HG03175 (cell line): ENCODE measurements around the gene CNN3.

ENCODE experiments used
- ATAC-seq: cut with Tn5 transposase; IDR thresholded peaks from one replicate; pipeline ENCODE4 v1.9.1; 2021; ENCODE audit warnings: mild to moderate bottlenecking, moderate library complexity; ENCODE audit not compliant: unreplicated experiment

Gene CNN3

DNA sequence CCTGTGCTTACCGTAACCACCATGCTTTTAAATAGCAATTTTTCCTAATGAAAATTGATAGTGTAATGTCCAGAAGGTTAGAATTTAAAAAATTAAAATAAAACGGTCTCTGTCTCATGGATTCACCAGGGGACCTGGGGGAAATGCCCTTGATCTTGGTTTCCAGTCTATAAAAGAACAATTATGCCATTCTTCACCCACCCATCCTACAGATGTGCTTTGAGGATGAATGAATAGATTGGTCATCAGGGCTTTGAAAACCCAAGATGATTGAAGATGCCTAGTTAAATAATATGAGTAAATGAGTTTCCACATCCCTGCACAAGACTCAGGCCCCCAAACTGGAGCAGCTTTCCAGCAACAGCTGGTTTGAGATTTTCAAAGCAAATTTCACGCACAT, 38.7 kb downstream of the CNN3 start:
- ATAC-seq, result no peak

GRCh38 chr1:94887603-94888171, 39.2 kb downstream of the CNN3 start:
- ATAC-seq, result no peak

GRCh38 chr1:94887106-94887505, 39.8 kb downstream of the CNN3 start:
- ATAC-seq, result no peak

DNA sequence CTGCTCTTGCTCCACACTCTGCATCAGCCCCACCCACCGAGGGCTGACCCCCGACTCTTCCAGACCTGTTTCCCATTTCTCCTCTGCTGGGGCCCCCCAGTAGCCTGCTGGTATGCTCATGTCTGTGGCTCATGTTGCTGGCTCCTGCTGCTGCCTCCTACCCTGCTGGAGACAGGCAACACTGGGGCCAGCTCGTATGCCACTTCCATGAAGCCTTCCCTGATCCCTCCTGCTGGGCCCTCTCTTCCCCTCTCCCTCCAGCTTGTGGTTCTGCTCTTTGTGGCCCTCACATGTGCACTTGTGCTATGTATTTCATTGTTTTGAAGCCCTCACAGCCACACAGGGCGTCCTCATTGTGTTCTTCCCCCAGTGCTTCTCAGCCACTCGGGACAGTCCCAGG, 40.5 kb downstream of the CNN3 start:
- no peak for ATAC-seq

- ATAC-seq, result no peak
Measured at GRCh38 chr1:94884507-94884906, 42.4 kb downstream of the CNN3 start.

DNA sequence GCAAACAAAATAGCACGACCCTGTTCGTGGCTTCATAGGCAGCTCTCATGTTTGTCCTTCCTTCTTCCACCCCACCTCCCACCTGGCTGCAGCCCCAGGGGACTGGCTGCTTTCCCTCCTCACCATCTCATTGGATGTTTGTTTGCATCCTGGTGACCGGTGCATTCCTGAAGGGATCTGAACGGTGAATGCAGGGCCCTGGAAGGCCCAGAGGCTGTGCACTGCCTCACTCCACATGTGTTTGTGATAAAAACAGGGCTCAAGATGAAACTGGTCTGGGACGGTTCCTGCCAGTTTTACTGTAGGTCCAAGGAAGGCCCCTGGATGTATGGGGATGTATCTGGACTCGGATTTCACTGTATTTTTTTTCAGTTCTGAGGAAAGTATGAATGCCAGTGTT, 42.8 kb downstream of the CNN3 start:
- no peak for ATAC-seq

DNA sequence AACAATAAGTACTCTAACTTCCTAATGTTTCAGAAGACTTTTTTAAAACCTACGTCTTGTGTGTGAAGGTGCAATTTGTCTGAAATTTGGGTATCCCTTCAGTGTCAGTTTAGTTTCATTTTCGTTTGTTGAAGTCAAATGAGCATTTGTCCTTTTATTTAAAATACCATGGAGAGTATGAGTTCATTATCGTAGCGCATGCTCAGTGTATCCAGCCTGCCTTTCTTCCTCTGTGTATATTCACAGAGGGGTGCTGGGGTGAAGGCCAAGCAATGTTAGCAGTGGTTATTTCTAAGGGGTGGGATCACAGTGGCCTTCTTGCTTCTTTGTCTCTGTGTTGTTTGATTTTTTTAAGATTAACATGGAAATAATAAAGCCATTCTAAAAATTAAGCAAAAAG, 43.2 kb downstream of the CNN3 start:
- ATAC-seq, result peak; percentile 47

GRCh38 chr1:94878329-94878728, 48.6 kb downstream of the CNN3 start:
- no peak for ATAC-seq

DNA sequence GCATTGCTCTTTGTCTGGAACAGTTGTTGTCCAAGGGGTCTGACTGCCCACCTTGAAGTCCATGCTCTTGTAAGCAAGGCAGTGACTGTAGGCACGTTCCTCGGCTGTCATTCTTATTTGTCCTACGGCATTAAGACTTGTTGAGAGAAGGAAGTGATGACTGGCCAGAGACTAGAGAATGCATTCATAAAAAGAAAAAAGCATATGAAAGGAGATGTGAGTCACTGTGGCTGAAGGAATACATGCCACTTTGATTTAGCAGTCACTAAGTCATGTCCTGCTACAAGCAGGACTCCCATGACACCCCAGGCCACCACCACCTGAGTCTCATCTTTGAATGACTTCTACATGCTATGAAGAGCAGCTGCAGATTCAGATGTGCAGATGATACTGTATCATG, 50.5 kb downstream of the CNN3 start:
- ATAC-seq, result no peak

- no peak for ATAC-seq
Measured at GRCh38 chr1:94875794-94876193, 51.1 kb downstream of the CNN3 start.

DNA sequence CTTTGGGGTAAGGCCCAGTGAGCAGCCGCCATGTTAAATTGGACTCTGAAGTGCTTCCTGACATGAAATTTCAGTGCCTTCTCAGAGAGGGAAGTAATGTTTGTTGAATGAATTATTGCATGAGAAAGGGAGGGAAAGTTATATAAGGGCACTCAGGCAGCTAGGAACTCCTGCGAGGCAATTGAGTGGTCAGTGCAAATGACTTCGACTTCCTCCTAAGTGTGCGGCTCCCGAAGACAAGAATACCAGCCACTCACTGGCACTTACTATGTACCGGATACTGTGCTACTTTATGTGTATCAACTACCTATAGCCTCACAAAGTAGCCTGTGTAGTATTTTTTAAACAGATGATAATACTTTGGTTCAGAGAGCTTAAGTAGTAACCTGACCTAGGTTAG, 52.5 kb downstream of the CNN3 start:
- ATAC-seq, result no peak

GRCh38 chr1:94873520-94874351, 53.2 kb downstream of the CNN3 start:
- ATAC-seq, result no peak

GRCh38 chr1:94872771-94873495, 54.0 kb downstream of the CNN3 start:
- ATAC-seq, result no peak

GRCh38 chr1:94871031-94871430, 55.9 kb downstream of the CNN3 start:
- ATAC-seq, result no peak

DNA sequence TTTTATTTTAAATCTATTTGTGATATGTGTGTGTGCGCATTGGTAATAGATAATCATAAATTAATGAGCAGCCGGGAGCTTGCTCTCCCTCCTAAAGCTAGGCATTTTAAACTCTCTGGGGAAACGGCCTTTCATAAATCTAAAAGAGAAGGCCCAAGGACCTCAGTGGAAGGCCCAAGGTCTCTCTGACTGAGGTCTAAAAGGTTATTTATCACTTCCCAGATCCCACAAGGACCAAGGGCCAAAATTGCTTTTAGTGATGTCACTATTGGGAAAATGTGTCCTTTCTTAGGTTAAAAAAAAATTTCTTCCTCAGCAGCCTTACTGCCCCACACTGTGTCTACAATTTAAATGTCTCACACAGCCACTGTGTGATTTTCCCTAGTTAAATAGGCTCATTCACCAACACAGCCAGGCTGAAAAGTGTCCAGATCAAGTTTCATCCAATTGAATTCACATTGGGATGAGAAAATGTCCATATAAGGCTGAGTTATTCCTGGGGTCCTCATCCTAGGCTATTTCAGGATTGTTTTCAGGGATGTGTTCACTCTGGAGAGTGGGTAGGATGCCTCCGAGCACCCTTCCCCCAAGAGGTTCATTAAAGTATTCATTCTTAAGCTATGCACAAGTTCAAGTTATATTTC, 60.6 kb downstream of the CNN3 start:
- ATAC-seq, result no peak

DNA sequence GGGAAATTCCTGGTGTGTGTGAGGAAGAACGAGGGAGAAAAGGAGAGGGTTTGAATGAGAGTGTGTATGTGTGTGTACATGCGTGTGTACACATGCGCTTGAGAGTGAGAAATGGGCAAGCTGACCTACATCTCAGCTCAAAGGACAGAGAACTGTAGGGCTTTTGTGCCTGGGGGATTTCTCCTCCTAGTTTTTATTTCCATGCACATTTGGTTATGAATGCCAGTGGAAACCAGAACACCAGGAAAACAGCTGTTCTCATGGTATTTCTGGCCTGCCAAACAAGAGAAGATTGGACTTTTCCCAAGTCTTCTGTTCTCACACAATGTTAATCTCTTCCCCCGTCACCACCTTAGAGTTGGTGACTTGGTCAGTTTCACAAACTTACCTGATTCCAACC, 61.5 kb downstream of the CNN3 start:
- no peak for ATAC-seq

DNA sequence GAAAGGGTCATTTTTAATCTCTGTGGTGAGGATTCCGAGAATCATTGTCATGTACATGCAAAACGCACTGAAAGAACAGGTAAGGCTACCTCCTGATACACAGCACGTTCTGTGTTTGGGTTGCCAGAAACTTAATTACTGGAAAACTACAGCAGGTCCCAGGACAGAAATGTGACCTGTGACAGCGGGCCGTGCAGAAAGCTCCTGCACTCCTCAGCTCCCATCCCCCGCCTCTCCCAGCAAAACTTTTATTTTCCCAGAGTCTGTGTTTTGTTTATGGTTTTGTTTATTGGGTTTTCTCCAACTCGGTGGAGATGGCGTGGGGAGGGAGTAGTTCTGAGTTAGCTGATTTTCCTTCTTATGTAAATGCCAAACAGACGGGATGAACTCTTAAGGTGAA, 62.1 kb downstream of the CNN3 start:
- ATAC-seq, result no peak

- ATAC-seq, result no peak
Measured at GRCh38 chr1:94863919-94864318, 63.0 kb downstream of the CNN3 start.

GRCh38 chr1:94863297-94863911, 63.5 kb downstream of the CNN3 start:
- no peak for ATAC-seq

DNA sequence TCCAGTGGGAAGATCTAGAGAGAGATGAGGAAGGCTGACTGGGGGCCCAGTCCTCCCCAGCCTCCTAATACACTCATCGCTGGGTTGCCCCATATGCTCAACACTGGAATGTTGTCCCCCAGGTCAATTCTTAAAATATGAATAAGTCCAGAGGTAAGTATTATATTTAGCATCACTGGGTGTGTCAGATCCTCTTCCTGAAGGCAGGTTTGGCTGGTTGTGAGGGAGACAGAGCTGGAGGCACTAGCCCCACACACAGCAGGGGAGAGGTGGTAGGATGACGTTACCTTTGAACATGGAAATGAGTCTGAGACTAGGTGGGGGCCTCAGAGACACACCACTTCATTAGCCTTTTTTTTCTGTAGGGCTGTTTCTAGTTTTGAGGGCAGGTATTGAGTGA, 64.2 kb downstream of the CNN3 start:
- no peak for ATAC-seq

GRCh38 chr1:94859174-94859573, 67.7 kb downstream of the CNN3 start:
- ATAC-seq, result no peak
